Tibial nerve (tissue), 4 donors: ENCODE measurements around the gene KMT2C. TPM values are rescaled to one million over a fixed set of nuclear protein-coding genes. Genes with fewer than 3 reads are reported as not detected.
"Not testable (repeated sequence)": the region's sequence is repeated elsewhere in the genome, so short reads cannot be mapped to it uniquely, and the experiment has no call there.

ENCODE experiments used
- DNase-seq, 2 donors: peaks; one replicate each; pipeline ENCODE4 v3.0.0-alpha.2; 2019; ENCODE audit warnings: low spot score in 2 of 2
- H3K27ac ChIP-seq, 4 donors: fragments of 200-600 bp; sonication (generic) in 3 of 4; one replicate each; pipeline ENCODE4 v1.5.1; 2017 to 2019; ENCODE audit warnings: mild to moderate bottlenecking in 1 of 4
- H3K27me3 ChIP-seq, 2 donors: fragments of 200-600 bp; sonication (generic) in 1 of 2; one replicate each; pipeline versions ENCODE4 v1.5.1 to v1.6.0; 2017 to 2019
- H3K36me3 ChIP-seq, 3 donors: fragments of 200-600 bp; sonication (generic); one replicate each; pipeline ENCODE4 v1.5.1; 2018 to 2019
- H3K4me1 ChIP-seq, 4 donors: fragments of 200-600 bp; sonication (generic) in 3 of 4; one replicate each; pipeline ENCODE4 v1.5.1; 2017 to 2019
- H3K4me3 ChIP-seq, 4 donors: fragments of 200-600 bp; sonication (generic) in 3 of 4; one replicate each; pipeline ENCODE4 v1.5.1; 2017 to 2019; ENCODE audit warnings: mild to moderate bottlenecking in 1 of 4, moderate library complexity in 1 of 4
- H3K9me3 ChIP-seq, 4 donors: fragments of 200-600 bp; sonication (generic) in 3 of 4; one replicate each; pipeline ENCODE4 v1.5.1; 2017 to 2019
- EP300 ChIP-seq, 2 donors: sonication (generic); formaldehyde crosslinking; IDR thresholded peaks; one replicate each; pipeline ENCODE4 v1.6.1; 2017; ENCODE audit warnings: antibody characterized with exemption in 2 of 2, mild to moderate bottlenecking in 1 of 2
- POLR2A ChIP-seq, 2 donors: fragments of 450-650 bp; IDR thresholded peaks; one replicate each; pipeline ENCODE4 v1.6.1; 2017; ENCODE audit warnings: antibody characterized with exemption in 2 of 2, mild to moderate bottlenecking in 2 of 2, moderate library complexity in 2 of 2
- WGBS, 2 donors: methylation state at CpG; one replicate each; pipeline ENCODE4 v1.1.5; 2018; 5-methylcytosine and 5-hydroxymethylcytosine counted together
- total RNA-seq, 4 donors: library from RNA; depleted of rRNA; stranded (reverse); fragments of >200 nt; gene quantifications; one replicate each; pipeline ENCODE4 v1.1.0, GENCODE V29; 2016
- TF ChIP-seq, protein P1 (sequence below), 5 experiments: fragments of 200-600 bp in 3 of 5; fragments of 450-650 bp in 2 of 5; sonication (generic) in 3 of 5; IDR thresholded peaks; one replicate each; pipeline ENCODE4 v1.5.1; 2016 to 2019; ENCODE audit warnings: antibody characterized with exemption in 5 of 5, mild to moderate bottlenecking in 3 of 5, moderate library complexity in 2 of 5

The KMT2C gene
- total RNA-seq, 4 donors from 2014 or later, result 63.2 to 86.1 (median 69.4) TPM

DNA sequence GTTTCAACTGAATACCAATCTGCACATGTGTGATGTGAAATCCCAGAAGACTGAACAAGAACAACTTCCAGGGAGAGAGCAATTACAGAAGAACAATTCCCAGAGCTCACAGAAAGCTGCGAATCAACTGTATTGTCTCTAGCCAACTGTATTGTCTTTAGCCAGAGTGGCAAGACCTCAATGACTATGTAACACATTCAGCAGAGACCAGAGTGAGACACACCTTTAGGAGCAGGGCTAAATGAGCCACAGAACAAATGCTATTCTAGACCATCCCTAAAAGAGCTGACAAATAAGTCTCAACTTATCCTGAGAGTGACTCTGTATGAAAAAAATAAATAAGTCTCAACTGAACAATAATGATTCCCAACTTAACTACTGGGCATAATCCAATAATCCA is 72.0 kb downstream of the KMT2C start:
- no peak for DNase-seq
- no peak overlapping the region for H3K4me3 ChIP-seq
- H3K27ac ChIP-seq, result no peak overlapping the region
- H3K36me3 ChIP-seq, result peaks cover 0 to 11% (median 0%) of the 10 kb centered on the region in 3 donors
- peaks cover 0 to 87% (median 2%) of the 10 kb centered on the region in 4 donors for H3K4me1 ChIP-seq
- no peak for TF ChIP-seq POLR2A (IDR thresholded peaks at IDR 0.05)
- no peak for TF ChIP-seq EP300 (IDR thresholded peaks at IDR 0.05)
- TF ChIP-seq, protein P1, sequence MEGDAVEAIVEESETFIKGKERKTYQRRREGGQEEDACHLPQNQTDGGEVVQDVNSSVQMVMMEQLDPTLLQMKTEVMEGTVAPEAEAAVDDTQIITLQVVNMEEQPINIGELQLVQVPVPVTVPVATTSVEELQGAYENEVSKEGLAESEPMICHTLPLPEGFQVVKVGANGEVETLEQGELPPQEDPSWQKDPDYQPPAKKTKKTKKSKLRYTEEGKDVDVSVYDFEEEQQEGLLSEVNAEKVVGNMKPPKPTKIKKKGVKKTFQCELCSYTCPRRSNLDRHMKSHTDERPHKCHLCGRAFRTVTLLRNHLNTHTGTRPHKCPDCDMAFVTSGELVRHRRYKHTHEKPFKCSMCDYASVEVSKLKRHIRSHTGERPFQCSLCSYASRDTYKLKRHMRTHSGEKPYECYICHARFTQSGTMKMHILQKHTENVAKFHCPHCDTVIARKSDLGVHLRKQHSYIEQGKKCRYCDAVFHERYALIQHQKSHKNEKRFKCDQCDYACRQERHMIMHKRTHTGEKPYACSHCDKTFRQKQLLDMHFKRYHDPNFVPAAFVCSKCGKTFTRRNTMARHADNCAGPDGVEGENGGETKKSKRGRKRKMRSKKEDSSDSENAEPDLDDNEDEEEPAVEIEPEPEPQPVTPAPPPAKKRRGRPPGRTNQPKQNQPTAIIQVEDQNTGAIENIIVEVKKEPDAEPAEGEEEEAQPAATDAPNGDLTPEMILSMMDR (IDR thresholded peaks at IDR 0.05), result no peak
- no peaks in the 10 kb centered on the region for H3K27me3 ChIP-seq
- 27 to 38% methylated on average over 1 of the region's 1 CpG for WGBS, 2 donors
- no peaks in the 10 kb centered on the region for H3K9me3 ChIP-seq

- no peak for DNase-seq
- TF ChIP-seq POLR2A (IDR thresholded peaks at IDR 0.05), result no peak
- Histone ChIP-seq H3K9me3 (no peaks in the 10 kb centered on the region), H3K27ac (no peak overlapping the region), H3K4me3 (no peak overlapping the region), H3K4me1 (peaks cover 0 to 72% (median 1%) of the 10 kb centered on the region in 4 donors), H3K27me3 (no peaks in the 10 kb centered on the region), H3K36me3 (peaks cover 0 to 11% (median 0%) of the 10 kb centered on the region in 3 donors)
- WGBS, 2 donors, result 47 to 49% methylated on average over 6 of the region's 6 CpGs
These were observed 73.5 kb downstream of the KMT2C start for GRCh38 chr7:152362128-152362926.

DNA sequence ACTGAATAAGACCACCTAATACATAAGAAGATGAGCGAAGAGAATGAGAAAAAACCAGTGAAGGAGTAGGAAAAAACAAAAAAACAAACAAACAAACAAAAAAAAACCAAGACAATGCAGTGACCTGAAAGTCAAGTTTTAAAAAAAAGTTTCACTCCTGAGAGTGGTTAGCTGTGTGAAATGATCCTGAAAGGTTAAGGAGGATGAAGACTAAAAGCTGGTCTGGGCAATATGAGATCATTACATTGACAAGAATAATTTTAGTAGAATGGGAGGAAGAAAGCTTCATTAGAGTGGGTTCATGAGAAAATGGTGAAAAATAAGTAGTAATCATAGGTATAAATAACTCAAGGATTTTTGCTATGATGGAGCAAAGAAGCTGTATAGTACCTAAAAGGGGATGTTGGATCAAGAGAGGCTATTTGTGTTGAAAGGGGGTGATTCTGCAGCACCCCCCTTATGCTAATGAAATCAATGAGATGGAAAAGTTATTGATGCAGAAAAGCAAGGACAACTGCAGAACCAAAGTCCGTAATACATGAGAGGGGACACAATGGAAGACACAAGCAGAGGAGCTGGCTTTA is 80.2 kb downstream of the KMT2C start:
- H3K4me3 ChIP-seq, result no peak overlapping the region
- TF ChIP-seq, protein P1 (IDR thresholded peaks at IDR 0.05), result no peak
- TF ChIP-seq EP300 (IDR thresholded peaks at IDR 0.05) (no peak), POLR2A (IDR thresholded peaks at IDR 0.05) (no peak)
- peaks cover 0 to 46% (median 0%) of the 10 kb centered on the region in 3 donors for H3K36me3 ChIP-seq
- 97 to 98% methylated on average over 2 of the region's 2 CpGs for WGBS, 2 donors
- peaks cover 0 to 18% (median 0%) of the 10 kb centered on the region in 4 donors for H3K4me1 ChIP-seq
- H3K27me3 ChIP-seq, result no peaks in the 10 kb centered on the region
- no peaks in the 10 kb centered on the region for H3K9me3 ChIP-seq
- H3K27ac ChIP-seq, result no peak overlapping the region
- DNase-seq, result no peak

DNA sequence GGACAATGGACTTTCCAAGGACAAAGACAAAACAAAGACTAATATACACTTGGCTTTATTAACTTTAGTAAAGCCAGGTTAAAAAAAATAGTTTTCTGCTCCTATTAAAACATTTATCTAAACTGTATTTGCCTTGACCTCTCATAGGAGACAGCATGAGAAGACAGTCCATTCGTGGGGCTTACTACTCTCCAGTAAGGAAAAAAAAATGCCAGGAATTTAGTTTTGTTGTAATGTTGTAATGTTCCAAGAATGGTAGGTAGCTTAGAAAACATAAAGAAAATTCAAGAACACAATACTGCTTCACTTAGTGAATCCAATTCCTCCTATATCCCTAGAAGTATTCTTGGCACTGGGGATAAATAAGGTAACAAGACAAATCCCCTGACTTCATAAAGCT is 81.7 kb downstream of the KMT2C start:
- 43 to 45% methylated on average over 1 of the region's 1 CpG for WGBS, 2 donors
- no peak for DNase-seq
- peaks cover 0 to 55% (median 0%) of the 10 kb centered on the region in 3 donors for H3K36me3 ChIP-seq
- H3K4me1 ChIP-seq, result peaks cover 0 to 8% (median 0%) of the 10 kb centered on the region in 4 donors
- TF ChIP-seq EP300 (IDR thresholded peaks at IDR 0.05) (no peak), POLR2A (IDR thresholded peaks at IDR 0.05) (no peak)
- TF ChIP-seq, protein P1 (IDR thresholded peaks at IDR 0.05), result no peak
- H3K27me3 ChIP-seq, result no peaks in the 10 kb centered on the region
- H3K27ac ChIP-seq, result no peak overlapping the region
- no peaks in the 10 kb centered on the region for H3K9me3 ChIP-seq
- no peak overlapping the region for H3K4me3 ChIP-seq

GRCh38 chr7:152353281-152353680 is 82.5 kb downstream of the KMT2C start:
- 95 to 96% methylated on average over 5 of the region's 5 CpGs for WGBS, 2 donors
- DNase-seq, result not testable (repeated sequence)

GRCh38 chr7:152351747-152352146 is 84.1 kb downstream of the KMT2C start:
- 94 to 97% methylated on average over 5 of the region's 5 CpGs for WGBS, 2 donors
- H3K4me1 ChIP-seq, DNase-seq, H3K4me3 ChIP-seq, H3K27me3 ChIP-seq, H3K27ac ChIP-seq: not testable (repeated sequence)
- Histone ChIP-seq H3K36me3 (peaks cover 0 to 74% (median 0%) of the 10 kb centered on the region in 3 donors), H3K9me3 (peaks cover 0 to 12% (median 2%) of the 10 kb centered on the region in 4 donors)

More at GRCh38 chr7:152353281-152353680, 82.5 kb downstream of the KMT2C start:
- not testable (repeated sequence) for H3K9me3 ChIP-seq, H3K4me3 ChIP-seq, H3K27ac ChIP-seq, H3K27me3 ChIP-seq, H3K4me1 ChIP-seq
- peaks cover 0 to 63% (median 0%) of the 10 kb centered on the region in 3 donors for H3K36me3 ChIP-seq
